ENCODE measurements around the gene SESN2.

Gene SESN2

DNA sequence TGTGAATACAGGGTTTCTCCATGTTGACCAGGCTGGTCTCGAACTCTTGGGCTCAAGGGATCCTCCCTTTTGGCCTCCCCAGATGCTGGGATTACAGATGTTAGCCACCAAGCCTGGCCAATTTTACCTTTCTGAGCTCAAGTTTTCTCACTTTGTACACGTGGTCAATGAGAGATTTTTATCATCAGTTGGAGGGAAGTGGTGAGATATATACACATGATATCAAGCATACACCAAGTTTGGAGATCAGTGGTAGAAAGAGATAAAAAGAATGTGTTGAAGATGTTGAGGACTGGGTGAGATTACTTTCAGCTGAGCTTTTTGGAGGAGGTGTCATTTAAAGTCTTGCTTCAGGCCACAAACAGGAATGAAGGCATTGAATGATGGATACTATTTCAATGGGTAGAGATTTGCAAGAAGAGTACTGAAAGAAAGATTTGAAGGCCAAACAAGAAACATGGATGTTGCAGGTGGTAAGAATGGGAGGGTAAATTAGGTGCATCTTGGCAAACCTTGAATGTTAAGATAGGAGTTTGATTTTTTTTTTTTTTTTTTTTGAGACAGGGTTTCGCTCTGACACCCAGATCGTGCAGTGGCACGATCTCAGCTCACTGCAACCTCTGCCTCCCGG lies 3.0 kb upstream of the SESN2 start:
- no peak for FAIRE-seq

DNA sequence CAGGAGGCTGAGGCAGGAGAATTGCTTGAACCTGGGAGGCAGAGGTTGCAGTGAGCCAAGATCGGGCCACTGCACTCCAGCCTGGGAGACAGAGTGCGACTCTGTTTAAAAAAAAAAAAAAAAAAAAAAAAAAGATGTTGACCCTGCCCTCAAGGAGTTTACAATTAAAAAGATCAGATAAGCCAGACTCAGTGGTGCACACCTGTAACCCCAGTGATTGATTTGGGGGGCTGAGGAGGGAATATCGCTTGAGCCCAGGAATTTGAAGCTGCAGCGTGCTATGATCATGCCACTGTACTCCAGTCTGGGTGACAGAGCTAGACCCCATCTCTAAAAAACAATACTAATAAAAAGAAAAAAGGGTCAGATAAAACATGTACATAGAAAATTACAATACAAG lies 1.6 kb upstream of the SESN2 start:
- FAIRE-seq, result no peak

DNA sequence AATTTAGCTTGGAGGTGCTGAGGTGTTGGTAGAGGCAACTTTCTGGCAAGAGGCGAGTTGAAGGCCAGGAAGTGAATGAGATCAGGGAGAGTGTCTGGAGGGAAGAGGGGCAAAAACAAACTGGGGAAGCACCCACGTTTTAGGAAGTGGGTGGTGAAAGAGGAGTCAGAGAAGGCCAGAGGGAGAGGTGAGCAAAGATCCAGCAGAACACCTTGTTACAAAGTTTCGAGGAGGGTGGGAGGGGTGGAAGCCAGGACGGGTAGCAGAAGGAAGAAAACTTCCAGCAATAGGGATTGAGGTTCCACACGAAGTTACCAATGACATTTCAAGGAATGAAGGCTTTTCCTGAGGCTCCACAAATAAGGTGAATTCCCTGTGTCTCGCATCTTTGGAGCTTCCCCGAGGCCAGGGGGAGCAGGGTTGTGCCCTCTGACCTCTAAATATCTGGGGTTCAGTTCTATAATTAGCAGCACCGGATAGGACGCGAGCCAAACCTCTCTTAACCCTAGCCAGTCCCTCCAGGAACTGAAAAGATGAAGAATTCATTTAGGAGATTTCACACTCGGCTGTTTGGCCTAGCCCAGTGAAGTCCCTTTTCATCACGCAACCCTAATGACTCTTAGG lies 578 bp upstream of the SESN2 start:
- no peak for FAIRE-seq

DNA sequence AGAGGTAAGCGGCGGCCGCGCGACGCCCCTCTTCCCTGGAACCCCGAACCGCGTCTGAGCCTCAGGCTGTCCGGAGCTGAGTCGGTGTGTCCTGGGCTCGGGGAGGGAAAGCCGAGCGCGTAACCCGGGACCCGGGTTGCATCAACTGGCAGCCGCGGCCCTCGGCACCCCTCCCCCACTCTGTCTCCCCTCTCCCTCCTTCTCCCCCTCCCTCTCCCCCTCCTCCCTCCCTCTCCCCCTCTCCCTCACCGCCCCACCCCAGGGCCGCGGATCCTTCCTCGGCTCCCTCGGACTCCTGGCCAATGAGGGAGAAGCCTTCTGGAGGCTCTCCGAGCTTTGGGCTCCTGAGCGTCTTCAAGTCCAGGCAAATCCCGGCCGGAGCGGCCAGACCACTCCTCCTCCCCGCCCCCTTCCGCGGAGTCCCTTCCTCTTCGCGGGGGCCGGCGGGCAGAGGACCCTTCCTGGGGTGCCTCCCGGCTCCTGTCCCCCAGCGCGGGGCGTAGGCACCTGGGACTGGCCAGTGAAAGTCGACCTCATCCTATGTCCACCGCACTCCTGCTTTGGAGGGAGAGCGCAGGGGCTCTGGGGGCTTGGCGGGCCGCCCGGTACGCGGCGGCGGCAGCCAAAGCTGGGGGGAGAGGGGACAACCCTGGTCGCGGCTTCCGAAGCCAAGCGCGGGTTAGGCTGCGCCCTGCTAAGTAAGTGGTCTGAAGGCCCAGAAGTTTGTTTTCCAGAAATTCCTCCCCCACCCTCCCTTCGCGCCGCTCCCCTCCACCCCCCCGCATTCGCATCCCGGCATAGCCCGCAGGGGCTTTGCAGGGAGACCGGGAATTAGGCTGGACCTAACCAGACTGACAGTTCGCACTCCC lies 850 bp downstream of the SESN2 start:
- FAIRE-seq, result no peak

DNA sequence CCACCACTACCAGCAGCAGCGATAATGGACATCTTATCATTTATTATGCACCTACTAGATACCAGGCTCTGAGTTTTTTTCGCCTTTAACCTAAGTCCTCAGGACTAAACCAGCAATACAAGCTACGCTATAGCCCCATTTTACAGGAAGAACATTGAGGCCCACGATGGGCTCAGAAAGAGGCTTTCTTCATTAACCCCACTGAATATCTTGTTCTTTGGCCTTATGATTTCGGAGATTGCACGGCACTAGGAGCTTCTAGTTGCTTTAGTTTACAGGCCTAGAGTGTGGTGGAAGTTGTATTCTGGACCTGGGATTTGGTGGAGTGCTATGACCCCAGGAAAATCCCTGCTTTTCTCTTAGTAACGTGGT lies 1.5 kb downstream of the SESN2 start:
- no peak for FAIRE-seq

DNA sequence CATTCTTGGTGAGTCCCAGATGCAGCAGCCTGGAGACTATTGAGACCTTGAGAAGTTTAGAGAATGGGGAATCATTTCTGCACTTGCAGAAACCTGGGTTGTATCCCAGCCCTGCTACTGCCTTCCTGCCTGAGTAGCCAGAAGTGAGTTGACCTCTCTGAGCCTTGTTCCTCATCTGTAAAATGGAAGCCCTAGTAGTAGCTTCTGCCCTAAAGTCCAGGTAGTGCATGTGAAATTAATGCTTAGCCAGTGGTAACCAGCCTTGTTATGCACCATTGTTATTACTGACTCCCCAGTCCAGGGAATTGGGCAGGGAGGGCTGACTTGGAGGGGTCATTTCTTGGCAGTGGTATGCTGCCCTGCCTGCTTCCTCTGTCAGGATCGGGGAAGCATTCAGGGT lies 5.6 kb downstream of the SESN2 start:
- FAIRE-seq, result no peak

DNA sequence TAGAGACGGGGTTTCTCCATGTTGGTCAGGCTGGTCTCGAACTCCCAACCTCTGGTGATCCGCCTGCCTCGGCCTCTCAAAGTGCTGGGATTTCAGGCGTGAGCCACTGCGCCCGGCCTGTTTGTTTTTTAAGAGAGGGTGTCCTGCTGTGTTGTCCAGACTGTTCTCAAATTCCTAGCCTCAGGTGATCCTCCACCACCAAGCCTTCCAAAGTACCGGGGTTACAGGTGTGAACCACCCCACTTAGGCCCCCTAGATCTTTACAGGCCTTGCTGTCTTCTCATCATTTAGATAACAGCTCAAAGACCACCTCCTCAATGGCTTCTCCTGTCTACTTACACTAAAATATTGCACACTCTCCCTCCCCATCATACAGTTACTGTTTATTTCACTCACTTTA lies 6.3 kb downstream of the SESN2 start:
- no peak for FAIRE-seq

DNA sequence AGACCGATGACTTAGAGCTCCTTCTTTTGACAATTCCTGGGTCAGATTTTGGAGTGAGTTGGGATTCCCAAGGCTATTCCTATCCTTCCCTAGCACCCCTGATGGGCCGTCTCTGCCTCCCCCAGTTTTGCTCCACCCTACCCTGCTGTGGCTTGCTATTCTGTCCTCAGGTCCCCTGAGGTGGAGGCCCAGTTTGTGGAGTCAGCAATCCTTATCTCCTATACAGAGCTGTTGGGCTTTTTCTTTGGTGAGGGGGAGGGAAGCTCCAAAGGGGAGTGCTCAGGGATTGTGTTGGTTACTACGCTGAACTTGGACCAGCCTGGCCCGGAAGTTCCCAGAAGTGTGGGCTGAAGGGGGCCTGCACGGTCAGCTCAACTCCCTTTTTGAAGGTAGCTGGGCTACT lies 7.6 kb downstream of the SESN2 start:
- FAIRE-seq, result no peak

DNA sequence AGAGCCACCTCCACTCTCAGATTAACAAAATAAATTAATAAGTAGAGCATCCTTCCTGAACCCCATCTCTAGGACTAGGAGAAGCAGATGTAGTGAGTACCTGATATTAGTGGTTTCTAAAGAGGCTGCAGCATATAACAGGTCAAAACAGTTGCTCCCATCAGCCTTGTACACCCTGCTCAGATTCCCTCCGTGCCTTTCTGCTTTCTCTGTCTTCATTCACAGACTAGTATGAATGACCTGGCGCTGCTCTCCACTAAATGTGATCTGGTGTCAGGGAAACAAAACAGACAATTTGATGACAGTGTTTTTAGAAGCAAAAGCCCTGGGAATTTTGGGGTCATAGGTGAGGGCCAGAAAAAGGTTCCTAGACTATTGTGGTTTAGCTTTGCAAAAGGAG lies 8.3 kb downstream of the SESN2 start:
- FAIRE-seq, result no peak

DNA sequence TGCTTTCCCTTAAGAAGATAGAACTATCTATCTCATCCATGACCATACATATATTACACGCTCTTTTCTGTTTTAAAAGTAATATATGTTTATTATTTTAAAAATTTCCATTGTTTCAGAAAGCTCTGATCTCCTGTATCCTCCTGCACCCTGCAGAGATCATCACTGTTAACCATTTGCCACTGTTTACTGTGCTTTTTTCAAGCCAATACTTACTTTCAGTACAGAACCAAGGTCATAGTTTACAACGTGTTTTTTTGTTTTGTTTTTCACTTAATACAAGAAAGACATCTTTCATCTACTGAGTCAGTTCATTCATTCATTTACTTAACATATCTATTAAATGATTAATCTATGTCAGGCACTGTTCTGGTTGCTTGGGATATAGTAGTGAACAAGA lies 10.2 kb downstream of the SESN2 start:
- FAIRE-seq, result no peak

DNA sequence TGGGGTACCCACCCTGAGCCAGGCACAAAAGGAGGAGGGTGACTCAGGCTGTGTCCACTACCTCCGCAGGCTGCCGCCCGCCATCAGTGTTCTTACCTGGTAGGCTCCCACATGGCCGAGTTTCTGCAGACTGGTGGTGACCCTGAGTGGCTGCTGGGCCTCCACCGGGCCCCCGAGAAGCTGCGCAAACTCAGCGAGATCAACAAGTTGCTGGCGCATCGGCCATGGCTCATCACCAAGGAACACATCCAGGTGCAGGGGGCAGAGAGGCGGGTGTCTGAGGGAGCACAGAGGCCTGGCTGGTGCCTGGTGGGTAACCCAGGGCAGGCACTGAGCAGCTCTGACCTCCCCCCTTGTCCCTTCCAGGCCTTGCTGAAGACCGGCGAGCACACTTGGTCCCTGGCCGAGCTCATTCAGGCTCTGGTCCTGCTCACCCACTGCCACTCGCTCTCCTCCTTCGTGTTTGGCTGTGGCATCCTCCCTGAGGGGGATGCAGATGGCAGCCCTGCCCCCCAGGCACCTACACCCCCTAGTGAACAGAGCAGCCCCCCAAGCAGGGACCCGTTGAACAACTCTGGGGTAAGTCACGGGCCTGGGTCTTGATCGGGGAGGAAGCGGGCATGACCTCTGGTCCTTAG lies 13.0 kb downstream of the SESN2 start:
- no peak for FAIRE-seq

DNA sequence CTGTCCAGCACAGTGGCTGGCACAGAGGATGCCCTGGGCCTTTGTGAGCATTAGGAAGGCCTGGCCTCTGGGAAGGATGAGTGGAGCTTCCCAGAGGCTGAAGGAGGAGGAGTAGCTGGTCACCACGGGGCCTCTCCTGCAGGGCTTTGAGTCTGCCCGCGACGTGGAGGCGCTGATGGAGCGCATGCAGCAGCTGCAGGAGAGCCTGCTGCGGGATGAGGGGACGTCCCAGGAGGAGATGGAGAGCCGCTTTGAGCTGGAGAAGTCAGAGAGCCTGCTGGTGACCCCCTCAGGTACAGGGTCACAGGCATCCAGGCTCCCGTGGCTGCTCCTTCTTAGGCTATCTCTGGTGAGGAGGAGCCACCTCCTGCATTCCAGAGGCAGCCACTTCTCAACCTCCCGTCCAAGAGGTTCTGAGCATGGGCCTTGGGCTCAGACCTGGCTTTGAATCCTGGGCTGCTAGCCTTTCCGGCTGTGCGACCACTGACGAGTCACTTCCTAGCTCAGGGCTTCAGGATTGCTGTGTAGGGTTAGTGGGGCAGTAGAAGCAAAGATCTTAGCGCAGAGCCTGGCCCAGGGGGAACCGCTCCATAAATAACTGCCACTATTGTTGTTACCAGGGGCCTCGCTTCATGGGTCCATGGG lies 14.0 kb downstream of the SESN2 start:
- no peak for FAIRE-seq

DNA sequence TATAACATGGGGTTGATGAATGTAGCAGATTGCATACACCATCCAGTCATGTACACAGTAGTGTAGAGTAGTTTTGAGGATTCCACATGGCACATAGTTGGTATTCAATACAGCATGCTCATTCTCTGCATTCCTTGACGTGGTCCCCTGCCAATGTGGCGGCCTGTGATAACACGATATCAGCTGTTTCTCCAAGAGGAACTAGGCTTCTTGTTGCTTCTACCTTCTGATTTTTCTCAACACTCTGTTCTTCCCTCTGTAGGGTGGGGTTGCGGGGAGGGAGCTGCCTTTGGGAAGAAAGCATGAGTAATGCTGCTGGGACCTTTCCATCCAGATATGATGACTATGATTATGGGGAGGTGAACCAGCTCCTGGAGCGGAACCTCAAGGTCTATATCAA lies 19.4 kb downstream of the SESN2 start:
- FAIRE-seq, result no peak

DNA sequence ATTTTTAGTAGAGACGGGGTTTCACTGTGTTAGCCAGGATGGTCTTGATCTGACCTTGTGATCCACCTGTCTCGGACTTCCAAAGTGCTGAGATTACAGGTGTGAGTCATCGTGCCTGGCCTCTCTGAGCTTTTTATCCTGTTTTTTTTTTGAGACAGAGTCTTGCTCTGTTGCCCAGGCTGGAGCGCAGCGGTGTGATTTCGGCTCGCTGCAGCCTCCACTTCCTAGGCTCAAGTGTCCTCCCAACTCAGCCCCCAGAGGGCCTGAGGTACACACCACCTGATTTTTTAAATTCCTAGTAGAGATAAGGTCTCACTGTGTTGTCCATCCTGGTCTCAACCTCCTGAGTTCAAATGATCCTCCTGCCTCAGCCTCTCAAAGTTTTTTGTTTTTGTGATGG lies 20.4 kb downstream of the SESN2 start:
- no peak for FAIRE-seq

DNA sequence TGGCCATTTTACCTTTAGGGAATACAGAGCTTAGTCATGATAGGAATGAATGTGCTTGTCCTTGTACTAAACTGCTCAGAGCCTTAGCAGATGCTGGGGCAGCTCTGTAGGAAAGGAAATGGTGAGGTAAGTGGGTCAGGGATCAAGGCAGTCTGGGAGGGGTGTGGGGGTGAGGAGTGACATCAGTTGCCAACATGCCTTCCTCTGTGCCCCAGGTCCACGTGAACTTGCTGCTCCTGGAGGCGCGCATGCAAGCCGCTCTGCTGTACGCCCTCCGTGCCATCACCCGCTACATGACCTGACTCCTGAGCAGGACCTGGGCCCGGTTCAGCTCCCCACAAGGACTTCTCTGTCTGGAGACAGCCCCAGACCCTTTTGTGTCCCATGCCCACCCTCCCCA lies 21.2 kb downstream of the SESN2 start:
- no peak for FAIRE-seq

DNA sequence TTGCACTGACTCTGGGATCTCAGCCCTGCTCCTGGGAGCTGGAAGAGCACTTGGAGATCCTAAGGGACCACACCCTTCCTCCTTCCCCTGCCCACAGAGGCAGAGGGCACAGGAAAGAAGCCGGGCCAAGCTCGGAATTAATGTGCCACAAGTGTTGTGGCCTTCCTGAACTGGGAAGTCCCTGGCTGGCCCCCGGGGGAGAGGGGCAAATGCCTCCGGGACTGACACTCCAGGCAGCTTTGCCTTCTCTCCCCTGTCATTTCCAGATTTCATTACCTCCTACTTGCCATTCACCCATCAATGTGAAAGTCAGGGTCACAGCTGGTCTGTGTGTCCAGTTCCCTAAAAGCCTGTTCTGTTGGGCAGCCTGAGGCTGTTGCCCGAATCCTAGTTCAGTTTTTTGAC lies 21.7 kb downstream of the SESN2 start:
- no peak for FAIRE-seq

DNA sequence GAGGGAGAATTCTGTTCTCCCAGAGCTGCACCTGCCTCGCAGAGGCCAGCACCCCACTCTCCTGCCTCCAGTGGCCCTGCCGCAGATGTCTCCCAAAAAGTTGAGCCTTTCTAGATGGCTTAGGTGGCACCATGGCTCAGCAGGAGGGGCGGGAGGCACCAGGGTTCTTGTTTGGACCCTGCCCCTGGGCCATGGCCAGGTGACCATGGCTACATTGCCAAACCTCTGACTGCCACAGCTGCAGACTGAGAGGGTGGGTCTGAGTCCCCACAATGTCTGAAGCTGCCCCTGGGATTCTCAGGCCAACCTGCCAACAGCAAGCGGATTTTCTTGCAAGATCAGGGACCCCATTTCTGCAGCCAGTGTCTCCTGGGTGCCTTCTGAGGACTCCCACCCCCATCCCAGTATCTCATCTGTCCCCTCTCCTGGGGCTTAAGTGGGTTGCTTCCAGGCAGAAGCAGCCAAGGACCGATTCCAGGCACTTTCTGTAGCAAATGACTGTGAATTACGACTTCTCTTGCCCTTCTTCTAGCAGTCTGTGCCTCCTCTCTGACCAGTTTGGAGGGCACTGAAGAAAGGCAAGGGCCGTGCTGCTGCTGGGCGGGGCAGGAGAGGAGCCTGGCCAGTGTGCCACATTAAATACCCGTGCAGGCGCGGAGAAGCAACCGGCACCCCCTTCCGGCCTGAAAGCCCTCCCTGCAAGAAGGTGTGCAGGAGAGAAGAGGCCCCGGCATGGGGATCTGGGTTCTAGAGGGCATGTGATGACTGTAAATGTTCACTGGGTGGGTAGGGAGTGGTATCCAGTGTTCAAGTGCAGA lies 22.5 kb downstream of the SESN2 start:
- FAIRE-seq, result no peak

DNA sequence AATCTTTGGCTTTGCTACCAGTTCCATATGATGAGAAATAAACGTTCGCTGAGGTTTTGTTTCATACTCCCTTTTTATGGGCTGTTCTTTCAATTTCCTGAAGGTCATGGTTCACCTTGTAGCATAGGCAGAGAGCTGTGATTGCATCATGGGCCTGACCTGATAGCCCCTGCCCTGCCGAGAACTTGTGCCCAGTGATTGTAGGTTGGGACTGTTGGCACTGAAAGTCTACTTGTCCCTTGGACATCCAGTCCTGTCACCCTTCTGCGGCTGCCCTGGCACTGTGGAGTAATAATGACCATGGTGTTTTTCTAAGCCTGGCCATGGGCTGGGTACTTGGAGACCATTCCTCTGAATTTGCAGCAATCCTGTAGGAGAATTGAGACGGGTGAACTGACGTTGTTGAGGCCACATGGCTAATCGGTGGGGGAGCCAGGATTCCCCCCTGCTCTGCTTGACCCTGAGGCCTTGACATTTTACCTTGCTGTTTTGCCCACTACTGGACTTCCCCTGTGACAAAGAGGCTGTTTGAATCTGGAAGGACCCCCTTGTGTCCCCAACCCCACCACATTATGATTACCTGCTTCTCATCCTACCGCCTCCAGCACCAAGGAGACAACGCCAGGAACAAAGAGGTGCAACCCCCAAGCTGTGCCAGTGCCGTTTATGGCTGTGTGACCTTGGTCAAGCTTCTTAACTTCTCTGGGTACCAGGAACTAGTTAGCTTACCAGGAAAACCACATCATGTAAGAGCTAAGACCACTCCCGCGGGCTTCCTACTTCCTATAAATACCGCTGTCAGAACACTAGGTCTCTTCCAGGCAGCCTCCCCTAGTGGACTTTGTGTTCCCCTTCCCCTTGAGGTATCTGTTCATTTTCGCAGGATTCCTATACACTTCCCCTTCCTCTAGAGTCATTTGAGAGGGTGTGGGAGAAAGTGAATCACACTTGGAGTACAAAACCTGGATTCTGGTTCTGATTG lies 23.4 kb downstream of the SESN2 start:
- FAIRE-seq, result no peak

DNA sequence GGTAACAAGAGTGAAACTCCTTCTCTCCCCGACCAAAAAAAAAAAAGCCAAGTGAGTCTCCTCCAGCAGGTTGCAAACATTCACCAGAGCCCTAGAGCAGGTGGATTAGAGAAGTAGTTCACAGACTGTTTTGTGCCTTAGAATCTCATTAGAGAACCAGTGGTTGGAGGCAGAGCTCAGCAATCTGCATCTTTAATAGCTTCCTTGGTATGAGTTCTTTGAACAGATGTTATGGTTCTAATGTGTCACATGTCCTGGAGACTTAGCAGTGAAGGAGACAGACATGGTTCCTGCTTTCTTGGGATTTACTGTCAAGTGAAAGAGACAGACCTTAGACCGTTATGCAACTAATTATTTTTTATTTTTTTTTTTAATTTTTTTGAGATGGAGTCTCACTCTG lies 26.8 kb downstream of the SESN2 start:
- no peak for FAIRE-seq

DNA sequence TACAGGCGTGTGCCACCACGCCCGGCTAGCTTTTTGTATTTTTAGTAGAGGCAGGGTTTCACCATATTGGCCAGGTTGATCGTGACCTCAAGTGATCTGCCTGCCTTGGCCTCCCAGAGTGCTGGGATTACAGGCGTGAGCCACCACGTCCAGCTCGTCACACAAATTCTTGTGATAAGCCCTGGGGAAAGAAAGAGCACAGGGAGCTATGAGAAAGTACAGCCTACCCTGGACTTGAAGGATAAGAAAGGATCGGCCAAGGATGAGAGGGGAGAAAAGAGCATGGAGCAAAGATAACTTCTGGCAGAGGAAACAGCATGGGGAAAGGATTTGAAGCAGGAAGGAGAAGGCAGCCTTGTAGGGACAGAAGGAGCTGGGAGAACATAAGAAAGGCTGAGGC lies 29.2 kb downstream of the SESN2 start:
- no peak for FAIRE-seq

DNA sequence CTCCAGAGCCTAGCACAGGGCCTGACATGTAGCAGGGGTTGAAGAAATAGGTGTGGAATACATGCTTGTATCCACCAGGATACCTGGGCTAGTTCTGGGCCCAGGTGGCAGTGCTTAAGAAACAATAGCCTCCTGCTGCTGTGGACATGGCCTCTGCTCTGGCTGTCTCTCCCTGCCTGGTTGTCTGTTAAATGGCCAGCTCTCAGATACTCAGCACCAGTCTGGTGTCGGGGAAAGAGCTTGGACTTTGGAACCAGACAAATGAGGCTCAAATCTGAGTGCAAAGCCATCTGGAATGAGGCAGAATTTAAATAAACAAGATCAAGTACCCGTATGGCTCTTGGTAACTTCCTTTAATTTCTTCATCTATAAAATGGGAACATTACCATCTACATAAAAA lies 31.5 kb downstream of the SESN2 start:
- no peak for FAIRE-seq

All from endometrium (tissue), 2 donors.